GM21515 (cell line): Measurements from ENCODE around the gene MAPK1IP1L.

Experiments used
- ATAC-seq: cut with Tn5 transposase; IDR thresholded peaks from one replicate; pipeline ENCODE4 v1.9.1; 2021; ENCODE audit not compliant: unreplicated experiment

The MAPK1IP1L gene

DNA sequence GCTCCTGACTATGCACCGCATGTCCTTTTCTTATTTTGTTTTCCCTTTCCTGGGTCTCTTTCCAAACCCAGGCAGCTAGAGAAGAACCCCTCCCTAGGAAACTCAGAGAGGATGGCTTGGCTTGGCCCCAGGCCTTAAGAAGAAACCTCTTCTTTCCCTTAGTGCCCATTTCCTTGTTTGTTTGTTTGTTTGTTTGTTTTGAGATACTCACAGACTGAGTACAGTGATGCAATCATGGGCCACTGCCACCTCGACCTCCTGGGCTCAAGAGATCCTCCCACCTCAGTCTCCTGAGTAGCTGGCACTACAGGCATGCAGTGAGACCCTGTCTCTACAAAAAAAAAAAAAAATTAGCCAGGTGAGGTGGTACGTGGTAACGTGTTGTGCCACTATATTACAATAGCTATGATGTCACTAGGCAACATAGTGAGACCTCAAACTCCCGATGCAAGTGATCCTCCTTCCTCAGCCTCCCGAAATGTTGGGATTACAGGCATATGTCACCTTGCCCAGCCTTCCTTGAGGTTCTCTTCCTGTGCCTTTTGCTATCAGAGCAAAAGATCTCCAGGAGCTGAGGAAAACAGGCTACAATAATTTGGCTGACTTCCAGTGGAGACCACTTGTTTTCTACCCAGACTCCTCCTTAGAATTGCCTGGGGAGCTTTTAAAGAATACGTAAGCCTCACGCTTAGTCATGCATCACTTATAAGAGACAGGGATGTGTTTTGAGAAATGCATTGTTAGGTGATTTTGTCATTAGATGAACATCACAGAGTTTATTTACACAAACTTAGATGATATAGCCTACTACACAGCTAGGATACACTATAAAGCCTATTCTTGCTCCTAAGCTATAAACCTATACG, 43.1 kb downstream of the MAPK1IP1L start:
- no peak for ATAC-seq

DNA sequence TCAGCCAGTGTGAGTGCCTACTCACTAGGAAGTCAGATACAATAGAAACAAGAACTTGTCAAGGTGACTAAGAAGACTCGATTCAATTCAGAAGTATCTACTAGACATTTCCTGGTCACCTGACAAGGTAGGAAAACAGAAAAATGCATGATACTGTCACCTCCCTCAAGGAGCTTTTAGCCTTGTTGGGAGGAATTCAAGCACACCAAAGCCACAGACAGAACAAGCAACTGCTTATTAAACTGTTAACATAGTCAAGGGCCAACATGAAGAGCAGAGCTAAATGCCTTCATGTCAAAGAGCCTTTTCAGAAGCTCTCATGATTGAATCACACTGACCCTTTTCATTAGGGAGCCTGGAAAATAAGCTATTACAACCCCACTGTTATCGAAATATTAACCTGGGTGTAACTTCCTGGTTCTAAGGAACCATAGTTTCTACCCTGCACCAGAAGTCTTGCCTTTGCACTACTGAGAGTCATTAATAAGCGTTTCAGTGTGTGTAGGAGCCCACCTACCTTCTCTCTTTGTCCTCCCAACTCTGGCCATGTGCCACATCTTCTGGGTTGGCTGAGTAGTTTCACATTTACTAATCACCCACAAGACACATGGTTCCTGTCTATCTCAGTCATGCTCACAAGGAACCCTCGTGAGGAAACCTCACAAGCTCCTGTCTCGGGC, 46.6 kb downstream of the MAPK1IP1L start:
- ATAC-seq = peak; percentile 67

DNA sequence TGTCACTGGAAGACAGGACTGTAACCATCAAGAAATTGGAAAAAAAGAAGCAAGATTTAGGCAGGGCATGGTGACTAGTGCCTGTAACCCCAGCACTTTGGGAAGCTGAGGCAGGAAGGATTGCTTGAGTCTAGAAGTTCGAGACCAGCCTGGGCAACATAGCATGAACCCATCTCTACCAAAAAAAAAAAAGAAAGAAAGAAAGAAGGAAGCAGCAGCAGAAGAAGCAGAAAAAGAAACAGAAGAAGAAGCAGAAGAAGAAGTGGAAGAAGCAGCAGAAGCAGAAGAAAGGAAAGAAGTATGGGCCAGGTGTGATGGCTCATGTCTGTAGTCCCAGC, 47.1 kb downstream of the MAPK1IP1L start:
- ATAC-seq = no peak

DNA sequence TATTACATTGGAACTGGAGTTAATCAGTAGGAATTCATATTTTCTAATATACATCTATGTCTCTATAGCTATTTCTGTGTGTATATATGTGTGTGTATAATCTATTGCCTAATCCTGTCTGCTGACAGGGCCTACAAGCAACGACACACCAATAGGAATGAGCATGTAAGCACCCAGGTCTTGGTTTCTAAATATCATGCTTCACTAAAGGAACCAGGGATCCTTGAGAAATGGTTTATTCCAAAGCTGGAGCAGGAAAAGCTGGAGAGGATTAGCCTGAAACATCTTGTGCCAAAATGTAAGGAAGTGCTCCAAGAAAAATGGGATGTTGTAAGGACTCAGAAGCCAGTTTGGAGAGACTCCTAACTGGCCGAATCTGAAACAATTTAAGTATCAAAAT, 48.3 kb downstream of the MAPK1IP1L start:
- no peak for ATAC-seq

DNA sequence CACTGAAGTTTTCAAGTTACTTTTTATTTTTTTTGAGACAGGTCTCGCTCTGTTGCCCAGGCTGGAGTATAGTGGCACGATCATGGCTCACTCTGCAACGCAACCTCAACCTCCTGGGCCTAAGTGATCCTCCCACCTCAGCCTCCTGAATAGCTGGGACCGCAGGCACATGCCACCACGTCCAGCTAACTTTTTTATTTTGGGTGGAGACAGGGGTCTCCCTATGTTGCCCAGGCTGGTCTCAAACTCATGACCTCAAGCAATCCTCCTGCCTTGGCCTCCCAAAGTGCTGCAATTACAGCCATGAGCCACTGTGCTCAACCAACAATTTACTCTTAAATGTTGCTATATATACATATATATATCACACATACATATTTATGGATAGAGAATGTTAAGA, 50.3 kb downstream of the MAPK1IP1L start:
- no peak for ATAC-seq

DNA sequence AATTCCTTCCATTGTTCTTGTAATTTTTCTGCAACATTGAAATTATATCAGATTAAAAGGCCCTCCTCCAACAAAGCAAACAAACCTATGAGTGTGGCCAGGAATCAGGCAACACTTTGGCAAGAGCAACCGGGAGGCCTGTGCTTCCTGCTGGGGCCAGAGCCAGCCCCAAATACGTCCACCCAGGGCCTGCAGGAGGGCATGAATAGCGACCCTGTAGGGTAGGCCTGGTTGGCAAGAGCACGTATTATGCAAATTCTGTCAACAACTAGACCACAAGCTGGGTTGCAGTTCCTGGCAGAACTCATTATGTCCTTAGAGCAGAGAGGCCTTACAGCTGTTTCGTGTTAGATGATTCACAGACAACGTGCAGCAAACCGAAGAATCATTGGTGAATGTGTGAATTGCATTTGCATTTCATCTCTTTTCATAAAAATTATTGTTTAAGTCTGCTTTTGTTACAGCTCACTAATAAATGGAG, 50.7 kb downstream of the MAPK1IP1L start:
- peak; percentile 60 for ATAC-seq

DNA sequence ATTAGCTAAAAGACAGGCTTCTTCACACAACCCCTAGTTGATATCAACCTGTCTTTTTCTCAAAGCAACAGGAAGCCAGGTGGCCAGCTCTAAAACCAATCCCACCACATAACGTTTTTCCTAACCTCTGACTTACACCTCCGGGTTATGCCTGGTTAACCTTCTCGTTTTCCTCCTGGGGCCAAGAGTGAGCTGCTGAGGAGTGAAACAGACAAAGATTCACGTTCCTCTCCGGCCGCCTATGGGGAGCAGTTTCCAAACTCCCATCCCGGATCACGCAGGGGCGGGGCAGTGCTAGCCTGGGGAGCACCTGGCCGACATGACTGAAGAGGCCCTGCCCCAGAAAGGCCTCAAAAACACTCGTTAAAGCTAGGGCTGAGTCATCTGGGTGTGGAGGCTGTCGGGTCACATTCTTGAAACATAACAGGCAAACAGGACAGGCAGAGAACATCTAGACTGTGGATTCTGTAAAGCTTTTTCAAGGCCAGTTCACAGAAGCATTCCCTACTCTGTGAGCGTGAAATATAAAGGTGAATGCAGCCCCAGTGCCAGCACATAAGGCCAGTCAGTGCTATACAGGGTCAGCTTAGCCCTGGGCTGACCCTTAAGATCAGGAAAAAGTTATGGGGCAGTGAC, 51.7 kb downstream of the MAPK1IP1L start:
- ATAC-seq = peak; percentile 41

DNA sequence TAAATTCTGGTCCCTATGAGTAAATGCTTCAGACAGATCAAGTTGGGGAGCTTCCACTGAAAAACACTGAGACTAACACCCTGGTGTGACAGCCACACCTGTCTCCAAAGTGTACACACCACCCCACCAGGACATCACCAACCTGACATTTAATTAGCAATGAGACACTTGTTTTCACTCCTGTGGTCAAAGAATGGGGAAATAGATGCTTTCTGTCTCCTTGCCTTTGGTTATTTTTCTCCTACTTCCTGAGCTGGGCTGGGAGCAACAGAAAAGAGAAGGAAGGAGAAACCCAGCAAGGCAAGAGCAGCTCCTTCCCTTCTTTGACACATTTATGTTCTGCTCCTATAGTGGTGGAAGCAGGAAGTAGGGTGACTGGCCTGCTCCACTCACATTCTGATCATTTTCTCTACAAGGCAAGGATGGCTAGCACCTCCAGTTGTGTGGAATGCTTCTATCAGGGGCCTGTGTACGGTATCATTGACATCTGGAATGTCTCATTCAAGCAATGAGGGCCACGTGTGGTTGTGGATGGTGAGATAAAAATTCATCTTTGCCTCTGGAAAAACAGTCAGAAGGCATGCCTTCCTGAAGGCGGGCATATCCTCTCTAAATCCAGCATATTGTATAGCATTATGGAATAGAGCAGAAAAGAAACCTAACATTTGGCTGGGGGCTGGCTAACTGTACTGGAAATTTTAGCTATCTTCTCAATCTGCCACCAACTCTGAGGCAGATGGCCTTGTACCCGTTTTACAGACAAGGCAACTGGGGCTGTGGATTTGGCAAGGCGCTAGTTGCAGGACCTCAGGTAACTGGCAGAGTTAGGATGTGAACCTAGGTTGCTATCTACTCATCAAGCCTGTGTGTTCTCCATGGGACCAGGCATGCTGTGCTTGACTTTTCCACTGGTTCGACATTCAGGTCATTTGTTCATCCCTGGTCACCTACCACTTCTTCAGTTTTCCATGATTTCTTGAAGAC, 52.8 kb downstream of the MAPK1IP1L start:
- no peak for ATAC-seq

DNA sequence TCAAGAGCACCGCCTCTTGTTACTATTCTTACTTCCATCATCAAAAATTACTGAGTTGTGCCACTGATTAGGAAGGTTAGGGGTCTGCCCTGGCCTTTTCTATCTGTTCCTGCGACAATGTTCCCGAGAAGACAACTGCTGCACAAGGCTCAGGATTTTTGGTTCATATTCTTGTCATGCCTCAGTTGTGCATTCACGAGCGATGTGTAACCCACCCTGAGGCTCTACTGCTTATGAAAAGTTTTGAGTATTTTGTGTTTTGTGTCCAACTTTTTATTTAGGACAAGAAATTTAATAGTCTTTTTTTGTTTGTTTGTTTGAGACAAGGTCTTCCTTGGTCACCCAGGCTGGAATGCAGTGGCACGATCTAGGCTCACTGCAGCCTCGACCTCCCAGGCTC, 54.5 kb downstream of the MAPK1IP1L start:
- ATAC-seq = no peak

DNA sequence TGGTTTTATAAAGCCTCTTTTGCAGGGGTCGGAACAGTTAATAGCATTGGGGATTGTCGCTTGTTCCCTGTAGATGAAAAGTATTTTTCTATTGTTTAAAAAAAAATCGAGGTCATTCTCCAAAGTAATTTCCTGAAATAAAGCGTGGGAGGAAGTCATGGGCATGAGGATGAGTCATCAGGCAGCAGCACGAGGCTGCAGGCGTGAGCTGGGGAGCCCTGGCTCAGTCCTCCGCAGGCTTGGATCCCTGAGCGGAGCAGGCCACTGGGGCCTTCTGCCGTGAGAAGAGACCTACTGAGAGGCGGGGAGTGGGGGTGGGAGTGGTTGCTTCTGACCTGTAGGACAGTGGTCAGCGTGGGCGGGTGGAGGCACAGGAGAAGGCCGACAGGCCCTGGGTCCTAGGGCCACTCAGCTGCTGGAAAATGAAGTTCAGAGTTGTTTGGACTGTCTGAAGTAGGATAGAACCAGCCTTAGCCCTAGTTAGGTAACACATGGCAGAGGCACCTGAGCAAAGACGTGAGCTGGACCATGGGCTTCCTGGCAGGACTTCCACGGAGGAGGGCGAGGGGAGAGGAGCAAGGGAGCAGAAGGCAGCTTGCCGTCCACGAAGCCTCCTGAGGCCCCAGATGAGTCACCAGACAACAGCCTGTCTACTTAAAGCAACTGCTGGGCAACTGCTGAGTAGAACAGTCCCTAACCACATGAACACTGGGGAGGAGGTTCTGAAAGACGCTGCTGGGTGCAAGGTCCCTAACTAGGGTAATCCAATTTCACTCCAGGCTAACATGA, 56.5 kb downstream of the MAPK1IP1L start:
- ATAC-seq = no peak

DNA sequence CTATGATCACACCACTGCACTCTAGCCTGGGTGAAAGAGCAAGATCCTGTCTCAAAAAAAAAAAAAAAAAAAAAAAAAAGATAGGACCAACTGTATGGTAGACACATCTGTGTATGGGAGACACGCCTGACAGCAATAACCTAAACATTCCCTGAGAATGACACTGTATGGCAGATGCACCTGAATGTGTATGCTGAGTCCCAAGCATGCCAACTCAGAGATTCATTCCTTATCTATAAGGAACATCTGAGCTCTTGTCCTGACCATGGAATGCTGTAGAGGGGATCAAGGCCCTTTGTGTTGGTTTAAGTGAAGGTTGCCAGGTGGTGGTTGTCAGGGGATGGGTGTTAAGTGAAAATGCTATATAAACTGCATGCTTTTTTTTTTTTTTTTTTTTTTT, 58.4 kb downstream of the MAPK1IP1L start:
- ATAC-seq = no peak

DNA sequence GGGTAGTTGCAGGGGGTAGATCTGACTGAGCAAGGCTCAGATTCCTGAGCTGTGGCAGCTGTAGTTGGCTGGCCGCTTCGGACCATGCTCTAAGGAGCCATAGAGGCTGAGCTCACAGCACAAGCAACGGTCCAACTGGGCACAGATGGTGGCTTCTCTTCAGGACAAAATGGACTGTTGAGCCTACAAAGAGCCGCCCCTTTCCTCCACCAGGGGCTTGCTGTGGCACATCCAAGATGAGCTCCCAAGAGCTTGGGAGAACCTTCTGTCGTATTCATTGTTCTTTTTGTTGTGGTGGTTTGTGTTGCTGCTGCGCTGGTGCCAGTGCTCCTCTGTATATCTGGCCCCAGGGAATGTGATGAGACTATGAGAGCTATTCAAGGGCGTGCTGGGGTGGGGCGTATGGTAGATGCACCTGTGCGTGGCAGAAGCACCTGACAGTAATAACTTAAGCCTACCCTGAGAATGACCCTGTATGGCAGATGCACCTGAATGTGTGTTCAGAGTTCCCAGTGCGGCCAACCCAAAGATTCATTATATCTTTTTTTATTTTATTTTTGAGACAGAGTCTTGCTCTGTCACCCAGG, 59.8 kb downstream of the MAPK1IP1L start:
- no peak for ATAC-seq

DNA sequence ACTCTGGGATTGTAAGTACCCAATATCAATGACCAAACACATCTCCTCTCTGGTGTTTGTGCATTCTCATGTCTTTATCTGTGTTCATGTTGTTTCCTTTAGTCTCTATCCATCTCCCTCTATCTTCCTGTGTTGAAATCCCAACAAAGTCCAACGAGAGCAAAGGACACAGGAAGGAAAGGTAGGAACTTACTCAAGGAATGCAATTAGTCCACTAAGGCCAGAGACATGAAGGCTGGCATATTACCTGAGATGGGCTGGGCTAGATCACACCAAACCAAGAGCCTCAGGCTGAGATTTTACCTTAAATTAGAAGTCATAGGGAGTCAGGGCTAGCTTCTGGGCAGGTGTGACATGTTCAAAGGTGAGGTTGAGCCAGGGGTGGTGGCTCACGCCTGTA, 63.3 kb downstream of the MAPK1IP1L start:
- ATAC-seq = no peak

DNA sequence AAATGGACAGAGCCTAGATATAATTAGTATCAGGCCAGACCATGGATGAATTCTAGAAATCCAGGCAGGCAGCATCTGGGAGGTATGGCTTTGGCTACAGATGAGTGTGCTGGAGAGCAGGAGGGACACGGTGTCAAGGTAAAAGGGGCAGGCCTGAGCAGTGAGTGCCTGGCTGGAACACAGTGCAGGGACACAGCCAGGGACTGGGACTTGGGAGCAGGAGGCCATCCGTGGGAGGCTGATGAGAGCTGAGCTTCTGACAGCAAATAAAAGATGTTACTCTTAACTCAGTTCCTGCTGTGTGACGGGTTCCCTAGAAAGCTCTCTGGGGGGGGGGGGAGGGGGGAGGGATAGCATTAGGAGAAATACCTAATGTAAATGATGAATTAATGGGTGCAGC, 64.0 kb downstream of the MAPK1IP1L start:
- ATAC-seq = no peak

DNA sequence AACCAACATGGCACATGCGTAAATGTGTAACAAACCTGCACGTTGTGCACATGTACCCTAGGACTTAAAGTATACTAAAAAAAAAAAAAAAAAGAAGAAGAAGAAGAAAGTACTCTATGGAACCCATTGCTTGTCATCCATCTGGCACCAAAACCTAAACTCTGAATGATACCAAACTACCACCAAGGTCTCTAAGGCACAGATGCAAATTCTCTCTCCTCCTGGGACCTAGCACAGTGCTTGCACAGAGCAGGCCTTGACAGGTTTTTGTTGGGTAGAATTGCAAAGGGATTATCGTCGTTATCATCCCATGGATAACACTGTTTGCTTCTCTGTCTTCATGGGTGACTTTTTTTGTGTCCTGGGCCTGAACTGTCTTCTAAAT, 64.4 kb downstream of the MAPK1IP1L start:
- ATAC-seq = no peak

DNA sequence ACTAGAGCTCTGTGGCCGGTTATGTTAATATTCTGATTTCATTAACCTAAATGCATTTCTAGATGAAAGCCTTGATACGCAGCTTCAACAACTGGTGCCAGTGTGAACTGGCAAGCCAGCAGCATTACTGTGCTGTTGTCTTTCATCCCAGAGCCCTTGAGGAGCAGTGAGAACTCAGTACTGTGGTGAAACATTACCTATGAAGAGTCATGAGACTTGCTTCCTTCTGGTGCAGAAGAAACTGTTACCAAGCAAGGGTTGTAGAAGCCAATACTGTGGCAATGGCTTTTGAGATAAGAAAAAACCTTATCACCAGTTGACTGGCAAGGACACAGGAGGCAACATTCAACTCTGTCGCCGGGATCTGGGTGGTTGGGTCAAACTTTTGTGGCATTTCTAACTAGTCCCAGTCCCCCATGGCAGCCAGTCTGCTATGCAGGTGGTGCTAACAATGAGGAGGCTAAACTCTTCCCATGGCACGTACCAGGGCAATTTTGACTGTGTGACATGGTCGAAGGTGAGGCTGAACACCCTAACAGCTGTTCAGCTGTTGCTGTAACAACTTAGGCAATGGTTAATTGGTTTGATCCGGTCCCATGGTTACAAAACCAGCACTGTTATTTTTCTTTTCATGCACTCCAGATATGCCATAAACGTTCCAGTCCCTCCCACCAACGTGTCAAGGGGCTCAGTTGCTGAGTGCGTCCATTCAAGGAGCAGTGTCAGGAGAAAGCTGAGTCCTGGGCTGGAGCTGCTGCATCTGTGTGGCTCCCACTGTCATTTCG, 65.0 kb downstream of the MAPK1IP1L start:
- no peak for ATAC-seq

DNA sequence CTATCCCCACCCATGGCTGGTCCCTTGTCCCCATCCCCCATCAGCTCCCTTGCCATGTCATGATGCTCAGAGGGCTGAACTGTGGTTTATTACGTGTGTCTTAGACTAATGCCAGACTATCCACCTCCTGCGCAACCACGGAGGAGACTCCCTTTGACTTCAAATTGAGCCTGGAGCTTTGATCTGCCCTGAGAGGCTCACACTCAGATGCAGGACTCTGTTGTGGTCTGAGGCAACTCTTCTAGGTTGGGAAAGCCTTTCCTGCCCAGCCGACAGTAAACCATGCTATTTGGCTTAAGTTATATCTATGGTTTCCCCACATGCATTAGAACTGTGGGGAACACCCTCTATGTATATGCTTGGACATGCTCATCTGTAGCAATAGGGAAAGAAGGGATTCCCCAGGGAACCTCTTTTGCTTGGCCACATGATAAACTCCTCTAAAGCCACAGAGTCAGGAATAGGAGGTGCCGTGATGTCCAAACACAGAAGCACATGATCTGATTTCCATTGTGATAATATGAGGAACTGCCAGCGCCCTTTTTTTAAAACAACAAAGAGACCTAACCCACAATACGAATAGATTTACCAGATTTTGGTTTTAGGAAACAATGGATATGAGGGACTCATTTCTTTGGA, 66.5 kb downstream of the MAPK1IP1L start:
- no peak for ATAC-seq

DNA sequence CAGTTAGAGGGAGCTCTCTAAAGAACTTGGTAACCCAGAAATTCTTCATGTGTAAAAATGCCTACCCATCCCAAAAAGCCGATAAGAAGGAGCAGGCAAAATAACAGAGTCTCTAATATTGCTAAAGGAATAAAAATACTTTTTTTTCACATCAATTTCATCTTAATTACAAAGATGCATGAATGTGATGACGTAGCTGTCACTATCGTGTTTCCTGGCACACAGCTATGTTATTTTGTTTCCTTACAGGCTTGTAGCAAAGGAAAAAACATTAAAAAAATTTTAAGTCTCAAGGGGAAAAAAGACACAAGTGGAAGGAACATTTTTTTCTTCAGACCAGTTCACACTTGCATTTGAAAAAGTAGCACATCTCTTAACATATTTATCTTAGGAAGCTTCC, 67.3 kb downstream of the MAPK1IP1L start:
- no peak for ATAC-seq
